ENCODE results near the gene ARMC7. TPM values are rescaled to one million over a fixed set of nuclear protein-coding genes. Genes with fewer than 3 reads are reported as not detected.
"Not testable (repeated sequence)": the region's sequence is repeated elsewhere in the genome, so short reads cannot be mapped to it uniquely, and the experiment has no call there.

ARMC7 gene
- total RNA-seq: 20.2 TPM

- DNase-seq (ENCODE audit: low spot score): peak; percentile 91
These were observed at the start of gene ARMC7 for GRCh38 chr17:75109407-75110233. TSS of gene ARMC7 (plus strand) at chr17:75109969. CDS start at chr17:75110289, 320 bp downstream.

- DNase-seq (ENCODE audit: low spot score): no peak
These were observed 49.2 kb upstream of the ARMC7 start for GRCh38 chr17:75060434-75061054.

- no peak for DNase-seq (ENCODE audit: low spot score)
These were observed 48.7 kb upstream of the ARMC7 start for GRCh38 chr17:75061055-75061438.

GRCh38 chr17:75061618-75062017 is 48.2 kb upstream of the ARMC7 start:
- DNase-seq (ENCODE audit: low spot score): no peak

- no peak for DNase-seq (ENCODE audit: low spot score)
These were observed 46.6 kb upstream of the ARMC7 start for GRCh38 chr17:75063201-75063600.

- no peak for DNase-seq (ENCODE audit: low spot score)
These were observed 46.1 kb upstream of the ARMC7 start for GRCh38 chr17:75063626-75064025.

- DNase-seq (ENCODE audit: low spot score): no peak
These were observed 45.7 kb upstream of the ARMC7 start for GRCh38 chr17:75064040-75064439.

GRCh38 chr17:75064460-75064859 is 45.3 kb upstream of the ARMC7 start:
- DNase-seq (ENCODE audit: low spot score): no peak

GRCh38 chr17:75064867-75065561 is 44.8 kb upstream of the ARMC7 start:
- DNase-seq (ENCODE audit: low spot score): no peak

- DNase-seq (ENCODE audit: low spot score): no peak
These were observed 44.1 kb upstream of the ARMC7 start for GRCh38 chr17:75065562-75066151.

GRCh38 chr17:75067856-75068255 is 41.9 kb upstream of the ARMC7 start:
- DNase-seq (ENCODE audit: low spot score): no peak

GRCh38 chr17:75068750-75069149 is 41.0 kb upstream of the ARMC7 start:
- no peak for DNase-seq (ENCODE audit: low spot score)

- no peak for DNase-seq (ENCODE audit: low spot score)
These were observed 40.0 kb upstream of the ARMC7 start for GRCh38 chr17:75069783-75070182.

GRCh38 chr17:75071478-75072271 is 38.1 kb upstream of the ARMC7 start:
- not testable (repeated sequence) for DNase-seq (ENCODE audit: low spot score)

GRCh38 chr17:75072909-75073308 is 36.9 kb upstream of the ARMC7 start:
- not testable (repeated sequence) for DNase-seq (ENCODE audit: low spot score)

GRCh38 chr17:75073618-75074047 is 36.1 kb upstream of the ARMC7 start:
- DNase-seq (ENCODE audit: low spot score): no peak

- no peak for DNase-seq (ENCODE audit: low spot score)
These were observed 35.2 kb upstream of the ARMC7 start for GRCh38 chr17:75074532-75074931.

- no peak for DNase-seq (ENCODE audit: low spot score)
These were observed 34.0 kb upstream of the ARMC7 start for GRCh38 chr17:75075597-75076336.

- no peak for DNase-seq (ENCODE audit: low spot score)
These were observed 32.7 kb upstream of the ARMC7 start for GRCh38 chr17:75077072-75077495.

- DNase-seq (ENCODE audit: low spot score): peak; percentile 67
These were observed 32.1 kb upstream of the ARMC7 start for GRCh38 chr17:75077496-75078283.
